Measurements from ENCODE around the gene HIP1.
"Not testable (repeated sequence)": the region's sequence is repeated elsewhere in the genome, so short reads cannot be mapped to it uniquely, and the experiment has no call there.

HIP1 gene

GRCh38 chr7:75639886-75640190, 98.9 kb downstream of the HIP1 start:
- DNase-seq (ENCODE audit: low spot score) = no peak

GRCh38 chr7:75639071-75639885, 99.5 kb downstream of the HIP1 start:
- peak; percentile 42 for DNase-seq (ENCODE audit: low spot score)

- DNase-seq (ENCODE audit: low spot score) = no peak
Measured at GRCh38 chr7:75638594-75639070, 100.1 kb downstream of the HIP1 start.

GRCh38 chr7:75637854-75638593, 100.7 kb downstream of the HIP1 start:
- no peak for DNase-seq (ENCODE audit: low spot score)

GRCh38 chr7:75635036-75635435, 103.7 kb downstream of the HIP1 start:
- no peak for DNase-seq (ENCODE audit: low spot score)

GRCh38 chr7:75632587-75632986, 106.2 kb downstream of the HIP1 start:
- DNase-seq (ENCODE audit: low spot score) = not testable (repeated sequence)

GRCh38 chr7:75631711-75632110, 107.0 kb downstream of the HIP1 start:
- no peak for DNase-seq (ENCODE audit: low spot score)

- no peak for DNase-seq (ENCODE audit: low spot score)
Measured at GRCh38 chr7:75630549-75630948, 108.2 kb downstream of the HIP1 start.

GRCh38 chr7:75629044-75629443, 109.7 kb downstream of the HIP1 start:
- DNase-seq (ENCODE audit: low spot score) = no peak

GRCh38 chr7:75628055-75628454, 110.7 kb downstream of the HIP1 start:
- no peak for DNase-seq (ENCODE audit: low spot score)

GRCh38 chr7:75626954-75627353, 111.8 kb downstream of the HIP1 start:
- DNase-seq (ENCODE audit: low spot score) = no peak

GRCh38 chr7:75625868-75626267, 112.9 kb downstream of the HIP1 start:
- no peak for DNase-seq (ENCODE audit: low spot score)

- no peak for DNase-seq (ENCODE audit: low spot score)
Measured at GRCh38 chr7:75624134-75624832, 114.5 kb downstream of the HIP1 start.

GRCh38 chr7:75623390-75624133, 115.2 kb downstream of the HIP1 start:
- DNase-seq (ENCODE audit: low spot score) = no peak

GRCh38 chr7:75621124-75621523, 117.6 kb downstream of the HIP1 start:
- peak; percentile 73 for DNase-seq (ENCODE audit: low spot score)

- DNase-seq (ENCODE audit: low spot score) = no peak
Measured at GRCh38 chr7:75619636-75620035, 119.1 kb downstream of the HIP1 start.

GRCh38 chr7:75617634-75618234, 121.0 kb downstream of the HIP1 start:
- DNase-seq (ENCODE audit: low spot score) = peak; percentile 58

GRCh38 chr7:75616421-75617167, 122.1 kb downstream of the HIP1 start:
- DNase-seq (ENCODE audit: low spot score) = no peak

- no peak for DNase-seq (ENCODE audit: low spot score)
Measured at GRCh38 chr7:75614401-75614800, 124.3 kb downstream of the HIP1 start.

GRCh38 chr7:75613351-75613750, 125.4 kb downstream of the HIP1 start:
- DNase-seq (ENCODE audit: low spot score) = no peak

Data from germinal center (tissue), 1 donor.